ENCODE results near the gene ATP8B4.

GRCh38 chr15:50107591-50108408 lies 11.2 kb downstream of the ATP8B4 start:
- no peak for TF ChIP-seq CTCF (conservative IDR thresholded peaks at IDR 0.05 in 1 of 2, IDR thresholded peaks at IDR 0.05 in 1 of 2; ENCODE audit: low read depth in 1 of 2, low read length in 2 of 2)
- TF ChIP-seq EZH2 (IDR thresholded peaks at IDR 0.05; ENCODE audit: low read length, missing control alignments): no peak
